GM21360 (cell line): ENCODE measurements around the gene ELFN1.
"Not testable (repeated sequence)": the region's sequence is repeated elsewhere in the genome, so short reads cannot be mapped to it uniquely, and the experiment has no call there.

Experiments used
- ATAC-seq: cut with Tn5 transposase; IDR thresholded peaks from one replicate; pipeline ENCODE4 v1.9.1; 2021; ENCODE audit warnings: mild to moderate bottlenecking, moderate library complexity; ENCODE audit not compliant: unreplicated experiment

Gene ELFN1

GRCh38 chr7:1706721-1707613, 36.9 kb downstream of the ELFN1 start:
- no peak for ATAC-seq

GRCh38 chr7:1707756-1708595, 37.9 kb downstream of the ELFN1 start:
- no peak for ATAC-seq

GRCh38 chr7:1708596-1709251, 38.6 kb downstream of the ELFN1 start:
- ATAC-seq, result no peak

GRCh38 chr7:1709281-1709680, 39.2 kb downstream of the ELFN1 start:
- ATAC-seq, result no peak

GRCh38 chr7:1709900-1710299, 39.8 kb downstream of the ELFN1 start:
- no peak for ATAC-seq

GRCh38 chr7:1710936-1711335, 40.9 kb downstream of the ELFN1 start:
- ATAC-seq, result no peak

- no peak for ATAC-seq
Measured at GRCh38 chr7:1712907-1713501, 42.9 kb downstream of the ELFN1 start.

GRCh38 chr7:1713502-1714484, 43.7 kb downstream of the ELFN1 start:
- ATAC-seq, result no peak

- ATAC-seq, result no peak
Measured at GRCh38 chr7:1714583-1715330, 44.7 kb downstream of the ELFN1 start.

- ATAC-seq, result no peak
Measured at GRCh38 chr7:1715331-1715625, 45.2 kb downstream of the ELFN1 start.

GRCh38 chr7:1715671-1716074, 45.6 kb downstream of the ELFN1 start:
- no peak for ATAC-seq

GRCh38 chr7:1716263-1717094, 46.4 kb downstream of the ELFN1 start:
- ATAC-seq, result no peak

GRCh38 chr7:1717095-1717483, 47.0 kb downstream of the ELFN1 start:
- no peak for ATAC-seq

- ATAC-seq, result no peak
Measured at GRCh38 chr7:1717903-1718676, 48.0 kb downstream of the ELFN1 start.

GRCh38 chr7:1718850-1719249, 48.8 kb downstream of the ELFN1 start:
- not testable (repeated sequence) for ATAC-seq

GRCh38 chr7:1719256-1719655, 49.2 kb downstream of the ELFN1 start:
- ATAC-seq, result not testable (repeated sequence)

GRCh38 chr7:1719913-1720312, 49.8 kb downstream of the ELFN1 start:
- no peak for ATAC-seq

GRCh38 chr7:1720326-1720725, 50.2 kb downstream of the ELFN1 start:
- ATAC-seq, result no peak
